Embryonic facial prominence (tissue), 1 donor: ENCODE data around the gene IFFO2.
A peak's percentile ranks its signal among the peaks of the same experiment; 100 is the strongest.

Source experiments
- DNase-seq: peaks from one replicate; pipeline ENCODE4 v3.0.0-alpha.2; 2016; ENCODE audit errors: extremely low spot score

IFFO2 gene

DNA sequence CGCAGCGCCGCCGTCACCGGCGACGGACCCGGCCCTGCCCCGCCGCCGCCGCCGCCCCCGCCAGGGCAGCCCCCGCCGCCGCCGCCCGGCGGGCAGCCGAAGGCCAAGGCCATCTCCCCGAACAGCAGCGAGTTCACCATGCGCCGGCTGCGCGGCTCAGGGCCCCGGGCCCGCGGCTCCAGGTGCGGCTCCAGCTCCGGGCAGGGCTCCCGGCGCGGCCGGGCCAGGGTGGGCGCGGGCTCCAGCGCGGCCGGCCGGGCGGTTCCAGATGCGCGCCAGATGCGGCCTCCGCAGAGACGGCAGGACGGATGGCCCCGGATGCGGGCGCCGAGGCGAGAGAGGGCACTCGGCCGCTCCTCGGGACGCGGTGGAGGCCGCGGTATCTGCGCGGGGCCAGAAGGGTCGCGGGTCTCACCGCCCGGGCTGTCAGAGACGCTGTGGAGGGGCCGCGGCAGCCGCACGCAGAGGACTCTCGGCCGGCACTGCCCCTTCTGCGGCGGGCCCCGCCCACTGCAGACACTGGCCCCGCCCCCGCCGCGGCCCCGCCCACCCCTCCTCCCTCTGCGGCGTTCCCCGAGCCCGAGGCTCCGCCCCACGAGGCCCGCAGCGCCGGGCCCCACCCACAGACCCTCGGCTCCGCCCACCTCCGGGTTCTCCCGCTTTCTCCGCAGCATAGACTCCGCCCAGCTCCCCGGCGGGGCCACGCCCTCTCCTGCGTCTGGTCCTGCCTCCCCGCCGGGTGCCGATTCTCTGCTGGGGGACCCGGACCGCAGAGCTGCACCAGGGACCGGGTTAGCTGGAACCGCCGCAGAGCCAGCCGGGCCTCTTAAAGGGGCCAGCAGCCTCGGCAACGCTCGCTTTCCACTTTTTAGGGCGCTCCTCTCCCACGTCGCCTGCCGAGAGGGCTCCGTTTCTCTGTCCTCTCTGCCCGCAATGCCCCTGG is at the start of gene IFFO2:
IFFO2 (minus strand) TSS at position 484 of the 943 bp plus-strand sequence; CDS start at position 140, 344 bp downstream.
- peak; percentile 86 for DNase-seq

DNA sequence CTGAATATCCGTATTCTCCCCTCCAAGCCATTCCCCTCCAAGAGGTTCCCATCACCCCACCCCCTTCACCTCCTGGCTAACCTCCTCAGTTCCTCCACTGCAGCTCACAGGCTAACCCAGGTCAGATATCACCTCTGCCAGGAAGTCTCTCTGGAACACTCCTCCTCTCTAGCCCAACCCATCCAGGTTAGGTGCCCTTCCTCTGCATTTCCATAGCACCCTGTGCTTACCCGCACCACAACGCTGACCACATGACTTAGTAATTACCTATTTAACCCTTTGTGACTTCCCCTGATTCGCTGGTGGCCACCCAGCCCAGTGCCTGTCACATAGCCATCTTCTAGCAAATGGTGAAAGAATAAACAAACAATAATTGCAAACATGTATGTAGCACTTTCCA is 49.5 kb upstream of the IFFO2 start:
- no peak for DNase-seq

DNA sequence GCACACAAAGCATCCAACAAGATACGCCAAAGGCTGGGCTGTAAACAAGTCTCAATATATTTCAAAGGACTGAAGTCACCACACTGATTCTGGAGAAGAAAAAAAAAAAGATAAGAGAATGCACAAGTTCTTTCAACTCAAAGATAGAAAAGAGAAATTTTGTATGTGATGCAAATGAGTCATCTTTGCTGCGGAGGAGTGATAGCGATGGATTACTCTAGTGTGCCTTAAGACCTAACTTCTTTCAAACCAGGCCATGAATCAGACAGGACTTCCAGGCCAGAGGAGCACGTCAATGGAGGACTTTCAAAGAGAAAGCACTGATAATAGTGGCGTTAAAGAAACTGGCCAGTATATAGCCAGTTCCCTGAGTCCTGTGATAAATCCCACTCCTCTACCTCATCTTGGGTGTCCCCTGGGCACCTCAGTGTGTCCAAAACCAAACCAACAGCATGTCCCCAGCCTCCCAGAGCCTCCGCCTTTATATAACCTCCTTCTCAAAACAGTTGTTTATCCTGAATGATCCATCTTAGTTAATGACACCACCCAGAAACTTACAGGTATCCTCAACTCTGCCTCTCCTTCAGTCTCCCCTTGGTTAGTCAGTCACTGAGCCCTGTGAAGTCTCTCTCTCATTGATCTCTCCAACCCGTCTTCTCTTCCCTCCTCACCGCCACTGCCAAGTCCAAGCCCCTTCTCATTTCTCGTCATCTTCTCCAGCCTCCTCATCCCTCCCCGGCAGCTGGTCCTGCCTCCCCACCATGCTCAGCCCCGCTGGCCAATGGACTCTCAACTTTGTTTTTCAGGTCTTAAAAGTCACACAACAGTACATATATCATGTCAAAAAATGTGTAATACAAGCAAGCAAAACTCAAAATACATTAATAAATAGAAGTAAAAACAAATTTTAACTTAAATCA is 47.2 kb upstream of the IFFO2 start:
- no peak for DNase-seq

DNA sequence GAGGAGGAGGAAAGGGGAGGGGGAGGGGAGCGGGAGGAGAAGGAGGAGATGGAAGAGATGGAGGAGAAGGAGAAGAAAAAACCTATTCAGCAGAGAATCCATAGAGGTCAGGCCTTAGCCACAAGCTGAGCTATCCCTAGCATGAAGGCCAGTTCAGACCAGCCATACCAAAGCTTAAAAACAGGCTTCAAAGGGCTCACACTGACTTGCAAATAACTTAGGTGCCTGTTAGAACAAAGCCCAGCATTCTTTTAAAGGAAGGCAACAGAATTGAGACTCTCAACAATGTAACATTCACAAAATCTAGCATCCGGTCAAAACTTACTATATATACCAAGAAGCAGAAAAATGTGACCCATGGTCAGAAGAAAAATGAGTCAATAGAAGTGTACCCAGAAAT is 43.6 kb upstream of the IFFO2 start:
- no peak for DNase-seq

DNA sequence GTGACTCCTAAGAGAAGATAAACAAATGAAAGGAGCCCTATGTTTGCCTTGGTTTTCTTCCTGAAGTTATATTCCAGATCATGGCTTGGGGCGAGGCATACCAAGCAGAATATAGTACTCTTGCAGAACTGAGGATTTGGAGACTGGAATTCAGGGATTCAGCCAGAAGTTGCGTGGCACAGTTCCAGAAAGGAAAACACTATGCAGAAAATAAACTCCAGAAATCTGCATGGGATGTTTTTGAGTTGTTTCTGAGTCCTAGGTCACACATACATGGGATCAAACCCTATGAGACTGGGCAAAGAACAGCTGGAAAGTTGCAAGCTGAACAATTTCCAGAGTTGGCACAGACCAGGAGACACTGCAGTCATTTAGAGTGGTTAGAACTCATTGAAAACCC is 42.9 kb upstream of the IFFO2 start:
- peak; percentile 39 for DNase-seq

DNA sequence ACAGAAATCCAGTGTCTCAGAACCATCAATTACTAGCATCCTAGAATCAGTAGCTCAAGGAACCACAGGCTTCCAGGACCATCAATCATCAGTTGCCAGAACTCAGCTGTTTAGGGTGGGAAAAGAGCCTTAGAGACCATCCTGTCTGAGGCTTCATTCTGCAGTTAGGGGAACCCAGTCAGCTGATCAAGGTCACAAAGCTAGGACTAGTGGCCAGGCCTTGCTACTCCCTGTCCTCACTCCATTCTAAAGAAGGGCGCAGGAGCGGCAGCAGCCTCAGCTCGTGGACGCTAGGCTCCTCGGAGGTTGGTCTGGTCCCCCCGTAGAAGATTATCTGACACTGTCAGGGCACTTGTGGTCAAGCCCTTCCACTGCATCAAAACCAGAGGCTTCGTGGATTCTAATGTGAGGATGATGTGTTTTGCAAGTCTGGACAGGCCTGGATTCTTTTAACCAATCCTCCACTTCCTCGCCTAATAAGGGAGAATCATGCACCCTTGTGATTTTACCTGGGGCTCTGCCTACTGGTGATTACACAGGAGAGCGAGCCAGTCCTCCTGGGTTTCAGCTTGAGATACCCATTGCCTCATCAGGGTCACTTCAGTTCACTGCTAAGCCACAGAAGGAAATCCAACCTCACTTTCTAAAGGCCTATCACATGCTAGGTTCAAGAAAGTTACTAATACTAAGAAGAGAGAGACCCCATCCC is 41.7 kb upstream of the IFFO2 start:
- no peak for DNase-seq

DNA sequence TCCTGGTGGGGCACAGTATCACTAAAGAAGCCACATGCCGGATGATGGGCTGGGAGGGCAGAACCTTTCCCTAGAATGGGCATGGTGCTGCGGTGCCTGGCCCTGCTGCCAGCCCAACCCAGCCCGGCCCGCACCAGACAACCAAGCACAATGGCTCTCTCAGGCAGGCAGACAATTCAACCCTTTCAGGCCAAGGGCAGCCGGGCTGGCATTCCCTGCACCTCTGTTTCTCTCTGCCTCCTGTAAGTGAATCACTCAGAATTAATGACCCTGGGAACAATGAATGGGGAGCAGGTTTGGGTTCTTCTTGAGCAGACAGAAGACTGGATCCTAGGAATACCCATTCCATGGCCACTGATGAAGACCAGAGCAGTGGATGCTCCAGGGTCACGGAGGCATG is 41.0 kb upstream of the IFFO2 start:
- no peak for DNase-seq

DNA sequence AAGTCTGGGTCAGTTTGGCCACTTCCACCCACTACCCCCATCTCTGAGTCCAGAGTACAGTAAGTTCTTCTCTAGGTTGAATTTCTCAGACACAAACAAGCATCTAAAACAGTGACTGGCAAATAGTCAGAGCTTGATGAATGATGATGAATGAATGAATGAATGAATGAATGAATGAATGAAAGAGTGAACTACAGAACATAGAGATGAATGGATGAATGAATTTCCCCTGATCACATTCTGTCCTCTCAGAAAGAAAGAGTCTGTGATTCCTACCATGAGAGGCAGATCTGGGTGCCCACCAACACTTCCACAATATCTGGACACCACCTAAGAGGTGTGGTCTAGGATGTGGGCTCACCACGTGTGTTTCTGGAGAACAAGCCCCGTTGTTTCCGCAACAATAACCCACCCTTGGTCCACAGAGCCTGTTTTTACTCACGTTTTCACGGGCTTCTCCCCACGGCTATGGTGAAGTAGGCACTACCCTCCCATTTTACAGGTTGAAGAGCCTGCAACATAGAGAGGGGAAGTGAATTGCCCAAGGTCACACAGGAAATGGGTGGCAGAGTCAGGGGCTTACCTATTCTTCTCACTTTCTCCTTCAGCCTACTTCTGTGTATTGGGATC is 40.2 kb upstream of the IFFO2 start:
- no peak for DNase-seq

DNA sequence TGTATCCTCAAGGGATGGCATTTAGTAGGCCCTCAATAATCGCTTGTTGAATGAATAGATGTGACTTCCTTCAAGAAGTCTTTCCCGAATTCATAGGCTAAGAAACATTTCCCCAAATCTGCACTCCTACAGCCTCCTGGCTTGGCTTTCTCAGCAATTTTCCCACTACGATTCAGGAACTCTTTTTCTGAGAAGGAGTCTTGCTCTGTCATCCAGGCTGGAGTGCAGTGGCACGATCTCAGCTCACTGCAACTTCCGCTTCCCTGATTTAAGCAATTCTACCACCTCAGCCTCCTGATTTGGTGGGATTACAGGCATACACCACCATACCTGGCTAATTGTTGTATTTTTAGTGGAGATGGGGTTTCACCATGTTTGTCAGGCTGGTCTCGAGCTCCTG is 37.9 kb upstream of the IFFO2 start:
- DNase-seq = no peak

DNA sequence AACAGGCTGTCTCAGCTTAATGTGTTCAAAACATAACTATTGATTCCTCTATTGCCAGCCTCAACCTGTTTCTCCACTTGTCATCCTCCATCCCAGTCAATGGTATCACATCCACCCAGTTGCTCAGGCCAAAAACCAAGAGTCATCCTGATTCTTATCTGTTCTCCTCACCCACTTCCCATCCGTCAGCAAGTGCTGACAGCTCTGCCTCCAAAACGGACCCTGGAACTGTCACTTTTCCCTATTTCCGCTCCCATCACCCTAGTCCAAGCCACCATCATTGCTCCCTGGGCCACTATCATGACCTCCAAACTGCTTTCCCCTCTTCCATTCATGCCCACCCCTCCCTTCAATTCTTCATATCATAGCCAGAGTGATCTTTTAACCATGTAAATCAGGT is 36.2 kb upstream of the IFFO2 start:
- no peak for DNase-seq

DNA sequence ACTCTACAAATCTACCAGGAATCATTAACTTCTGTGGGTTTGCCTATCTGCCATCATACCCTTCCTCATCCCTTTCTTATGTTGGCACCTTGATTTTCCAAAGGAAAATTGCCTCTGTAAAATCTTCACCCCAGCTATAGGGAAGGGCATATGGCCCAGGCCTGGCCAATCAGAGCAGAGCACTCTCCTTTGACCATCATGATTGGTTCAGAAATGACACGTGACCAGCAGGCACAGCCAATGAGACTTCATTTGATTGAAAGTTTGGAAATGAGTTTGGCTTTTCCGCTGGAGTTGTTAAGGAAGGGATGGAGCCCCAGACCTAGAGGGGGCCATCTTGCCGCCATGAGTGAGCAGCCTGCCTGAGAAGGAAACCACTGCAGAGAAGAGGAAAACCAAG is 35.1 kb upstream of the IFFO2 start:
- DNase-seq = no peak

DNA sequence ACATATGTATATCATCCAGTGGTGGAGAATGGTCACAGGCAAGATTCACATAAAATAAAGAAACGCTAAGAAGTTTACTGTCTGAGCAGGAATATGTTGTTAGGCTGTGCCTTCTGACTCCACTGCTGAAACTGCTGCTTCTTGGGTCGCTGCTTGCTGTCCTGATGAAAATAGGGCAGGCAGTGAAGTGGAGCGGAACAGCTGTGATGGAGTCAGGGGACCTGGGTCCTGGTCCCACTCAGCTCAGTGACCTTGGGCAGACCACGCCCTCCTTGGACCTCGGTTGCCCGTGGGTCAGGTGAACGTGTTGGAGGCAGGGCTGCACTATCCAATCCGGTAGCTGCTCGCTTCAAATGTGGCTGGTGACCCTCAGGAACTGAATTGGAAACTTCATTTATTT is 33.4 kb upstream of the IFFO2 start:
- no peak for DNase-seq

DNA sequence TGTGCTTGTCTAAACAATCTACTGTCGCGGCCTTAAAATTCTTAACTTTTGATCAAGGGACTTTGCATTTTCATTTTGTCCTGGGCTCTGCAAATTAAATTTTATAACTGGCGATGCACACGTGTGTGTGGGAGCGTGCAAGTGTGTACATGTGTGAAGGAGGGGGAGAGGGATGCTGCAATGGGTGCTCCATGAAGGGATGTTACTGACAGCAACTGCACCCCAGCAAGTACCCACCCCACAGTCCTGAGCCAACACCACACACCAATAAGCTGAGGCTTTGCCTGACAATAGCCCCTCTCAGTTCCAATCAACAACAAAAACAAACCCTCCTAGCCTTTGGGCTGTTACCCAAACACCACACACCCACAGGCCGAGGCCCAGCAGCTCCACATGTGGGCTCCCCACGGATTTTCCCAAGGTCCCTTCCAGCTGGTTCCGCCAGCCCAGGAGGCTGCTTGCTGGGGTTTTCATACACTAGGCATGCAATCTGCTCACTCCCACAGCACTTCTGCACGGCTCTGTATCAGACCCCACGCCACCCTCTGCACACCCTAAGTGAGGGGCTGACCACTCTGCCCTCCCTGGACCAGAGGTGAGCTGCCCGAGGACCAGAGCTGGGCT is 32.8 kb upstream of the IFFO2 start:
- DNase-seq = no peak

DNA sequence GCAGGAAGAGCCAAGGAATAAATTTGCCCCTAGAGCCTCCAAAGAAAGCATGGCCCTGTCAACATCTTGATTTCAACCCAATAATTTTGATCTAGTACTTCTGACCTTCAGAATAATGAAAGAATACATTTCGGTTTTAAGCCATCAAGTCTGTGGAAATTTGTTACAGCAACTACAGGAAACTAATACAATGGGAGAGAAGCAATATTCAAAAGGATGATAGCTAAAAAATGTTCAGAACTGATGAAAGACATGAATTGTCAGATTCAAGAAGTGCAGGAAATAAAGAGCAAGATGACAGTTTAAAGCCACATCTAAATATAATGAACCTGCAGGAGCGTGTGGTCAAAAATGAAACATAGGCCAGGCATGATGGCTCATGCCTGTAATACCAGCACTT is 24.8 kb upstream of the IFFO2 start:
- DNase-seq = no peak

DNA sequence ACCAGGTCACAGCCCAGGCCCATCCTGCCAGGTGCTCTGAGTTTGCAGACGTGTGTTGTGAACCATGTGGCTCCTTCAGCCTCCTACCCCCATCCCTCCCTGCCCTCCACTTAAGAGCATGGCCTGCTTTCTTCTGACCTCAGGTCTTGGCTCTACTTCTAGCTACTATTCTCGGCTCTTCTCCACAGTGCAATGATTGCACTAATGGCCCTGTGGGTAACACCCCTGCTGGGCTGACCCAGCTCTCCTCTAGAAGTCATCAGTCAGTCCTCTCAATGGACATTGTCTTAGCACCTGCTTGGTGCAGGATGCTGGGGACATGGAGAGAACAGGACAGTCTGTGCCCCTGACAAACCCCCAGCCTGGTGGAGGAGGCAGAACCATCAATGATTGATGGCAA is 22.2 kb upstream of the IFFO2 start:
- DNase-seq = no peak

DNA sequence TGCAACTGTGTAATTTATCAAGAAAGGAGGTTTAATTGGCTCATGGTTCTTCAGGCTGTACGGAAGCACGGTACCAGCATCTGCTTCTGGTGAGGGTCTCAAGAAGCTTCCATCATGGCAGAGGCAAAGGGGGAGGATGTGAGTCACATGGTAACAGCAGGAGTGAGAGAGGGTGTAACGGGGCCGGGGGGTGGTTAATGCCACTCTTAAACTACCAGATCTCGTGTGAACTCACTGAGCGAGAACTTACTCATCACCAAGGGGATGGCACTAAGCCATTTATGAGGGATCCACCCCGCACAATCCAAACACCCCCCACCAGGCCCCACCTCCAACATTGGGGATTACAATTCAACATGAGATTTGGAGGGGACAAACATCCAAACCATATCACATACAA is 21.0 kb upstream of the IFFO2 start:
- no peak for DNase-seq

DNA sequence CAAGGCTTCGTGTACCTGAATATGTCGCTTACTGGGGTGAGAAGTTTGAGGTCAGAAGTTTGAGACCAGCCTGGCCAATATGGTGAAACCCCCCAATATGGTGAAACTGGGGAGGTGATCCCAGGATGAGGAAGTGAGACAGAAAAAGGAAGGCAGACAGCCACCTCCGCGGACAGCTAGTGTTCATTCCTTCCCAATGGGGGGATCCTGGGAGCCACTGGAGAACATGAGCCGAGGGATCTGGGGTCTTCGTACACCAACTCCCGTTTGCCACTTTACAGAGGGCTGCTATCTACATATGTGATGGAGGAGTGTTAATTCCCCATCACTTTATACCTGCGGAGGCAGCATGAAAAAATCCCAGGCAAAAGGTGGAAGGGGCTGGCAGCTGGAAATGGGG is 19.6 kb upstream of the IFFO2 start:
- DNase-seq = no peak

DNA sequence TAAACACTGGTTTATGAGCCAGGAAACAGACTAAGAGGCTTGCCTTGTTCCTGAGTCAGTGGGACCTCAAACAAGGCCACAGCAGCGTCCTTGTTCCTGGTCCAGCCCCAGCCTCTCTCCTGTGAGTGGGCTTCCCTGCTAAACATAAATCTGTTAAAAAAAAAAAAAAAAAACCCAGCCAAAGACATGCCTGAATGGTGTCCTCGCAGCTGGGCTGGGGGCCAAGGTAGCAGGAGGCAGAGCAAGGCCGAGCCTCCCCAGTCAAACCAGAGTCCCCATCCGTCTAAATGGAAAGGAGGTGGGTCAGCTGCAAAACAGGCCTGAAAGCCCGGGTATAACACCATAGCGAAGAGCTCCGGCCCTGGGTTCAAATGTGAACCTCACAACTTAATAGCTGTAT is 18.1 kb upstream of the IFFO2 start:
- no peak for DNase-seq

DNA sequence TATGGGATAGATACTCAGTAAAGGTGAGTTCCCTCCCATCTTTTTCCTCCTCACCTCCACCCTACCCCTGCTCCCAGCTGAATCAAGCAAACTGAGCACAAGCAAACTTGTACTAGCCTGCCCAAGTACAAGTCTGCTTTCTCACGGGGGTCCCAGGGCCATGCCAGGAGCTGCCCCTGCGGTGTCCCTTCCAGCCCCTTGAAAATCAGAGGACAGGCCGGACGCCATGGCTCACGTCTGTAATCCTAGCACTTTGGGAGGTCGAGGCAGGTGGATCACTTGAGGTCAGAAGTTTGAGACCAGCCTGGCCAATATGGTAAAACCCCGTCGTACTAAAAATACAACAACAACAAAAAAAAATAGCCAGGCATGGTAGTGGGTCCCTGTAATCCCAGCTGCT is 17.5 kb upstream of the IFFO2 start:
- DNase-seq = no peak

DNA sequence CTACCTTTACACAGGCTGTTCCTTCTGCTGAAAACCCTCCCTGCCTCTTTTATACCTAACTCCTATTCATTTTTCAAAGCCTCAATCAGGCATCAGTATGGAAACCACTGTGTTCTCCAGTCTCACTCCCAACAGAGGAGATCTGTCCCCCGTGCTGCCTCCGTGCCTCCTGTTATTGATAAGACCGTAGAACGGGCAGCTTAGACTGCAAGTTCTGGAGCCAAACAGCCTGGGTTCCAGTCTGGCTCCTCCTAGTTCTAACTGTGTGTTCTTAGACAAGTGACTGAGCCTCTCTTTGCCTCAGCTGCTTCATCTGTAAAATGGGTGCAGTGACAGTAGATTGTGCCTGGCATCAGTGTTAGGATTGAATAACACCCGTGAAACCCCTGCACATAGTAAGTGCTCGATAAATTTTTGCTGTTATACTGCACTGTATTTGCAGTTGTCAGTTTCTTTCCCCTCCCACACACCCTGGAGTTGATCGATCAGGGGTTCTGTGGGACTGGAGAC is 17.0 kb upstream of the IFFO2 start:
- DNase-seq = no peak

DNA sequence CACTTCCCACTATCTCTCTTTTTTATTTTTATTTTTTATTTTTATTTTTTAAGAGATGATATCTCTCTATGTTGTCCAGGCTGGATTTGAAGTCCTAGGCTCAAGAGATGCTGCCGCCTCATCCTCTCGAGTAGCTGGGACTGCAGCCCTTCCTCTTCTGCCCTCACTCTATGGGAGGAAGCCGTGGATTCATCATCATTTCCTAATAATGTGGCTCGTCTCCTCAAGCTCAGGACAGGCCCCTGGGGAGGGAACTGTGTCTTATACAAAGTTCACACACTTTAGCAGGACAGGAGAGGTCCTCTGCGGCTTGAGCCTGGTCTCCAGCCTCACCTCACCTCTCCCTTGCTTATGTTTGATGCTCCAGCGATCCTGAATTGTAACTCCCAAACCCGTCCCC is 16.5 kb upstream of the IFFO2 start:
- no peak for DNase-seq
